Lower leg skin (tissue), 3 donors: ENCODE results near the gene IRAK3.

Experiments used
- CTCF ChIP-seq, 3 donors: fragments of 450-650 bp; IDR thresholded peaks; one replicate each; pipeline ENCODE4 v1.5.1; 2016; ENCODE audit warnings: antibody characterized with exemption in 3 of 3, mild to moderate bottlenecking in 3 of 3, moderate library complexity in 2 of 3
- POLR2A ChIP-seq, 2 donors: fragments of 450-650 bp; IDR thresholded peaks; one replicate each; pipeline ENCODE4 v1.6.1; 2016 to 2017; ENCODE audit warnings: antibody characterized with exemption in 2 of 2, mild to moderate bottlenecking in 1 of 2, moderate library complexity in 1 of 2

GRCh38 chr12:66154776-66155175 lies 34.2 kb upstream of the IRAK3 start:
- TF ChIP-seq CTCF (IDR thresholded peaks at IDR 0.05) (no peak), POLR2A (IDR thresholded peaks at IDR 0.05) (no peak)
